Chondrocyte (in vitro differentiated cells): ENCODE measurements around the gene FRMPD1. TPM values are rescaled to one million over a fixed set of nuclear protein-coding genes. Genes with fewer than 3 reads are reported as not detected.

Experiments used
- DNase-seq: peaks from one replicate; pipeline ENCODE4 v3.0.0; 2021; ENCODE audit warnings: mixed read lengths, low spot score
- H3K27ac Mint-ChIP-seq: one replicate; pipeline ENCODE4 v1.8.0; 2021; ENCODE audit warnings: mild to moderate bottlenecking, moderate library complexity, mixed read lengths; ENCODE audit not compliant: unreplicated experiment
- H3K27me3 Mint-ChIP-seq: 2 replicates; pipeline ENCODE4 v1.8.0; 2021; ENCODE audit warnings: low read depth, mixed read lengths
- H3K36me3 Mint-ChIP-seq: 2 replicates; pipeline ENCODE4 v1.8.0; 2021; ENCODE audit warnings: low read depth, mixed read lengths
- H3K4me1 Mint-ChIP-seq: 2 replicates; pipeline ENCODE4 v1.8.0; 2021; ENCODE audit warnings: low read depth, mild to moderate bottlenecking, mixed read lengths
- H3K4me3 Mint-ChIP-seq: one replicate; pipeline ENCODE4 v1.8.0; 2021; ENCODE audit warnings: mild to moderate bottlenecking, moderate library complexity, mixed read lengths; ENCODE audit not compliant: unreplicated experiment
- H3K9me3 Mint-ChIP-seq: 2 replicates; pipeline ENCODE4 v1.8.0; 2021; ENCODE audit warnings: low read depth, mixed read lengths
- CTCF ChIP-seq: fragments of 200-600 bp; sonication (generic); IDR thresholded peaks from 2 replicates; pipeline ENCODE4 v1.5.0; 2021; ENCODE audit warnings: antibody characterized with exemption, mild to moderate bottlenecking, moderate library complexity
- total RNA-seq: library from RNA; stranded (reverse); gene quantifications from 3 replicates; pipeline ENCODE4 v1.2.1, GENCODE V29; 2021

Gene FRMPD1
- total RNA-seq, 1 donor from 2014 or later = not detected

- TF ChIP-seq CTCF = no peak
- Mint-ChIP-seq H3K4me1 (no peaks in the 10 kb centered on the region), H3K36me3 (no peaks in the 10 kb centered on the region), H3K27ac (no peak overlapping the region), H3K27me3 (peaks cover 43% of the 10 kb centered on the region), H3K4me3 (no peak overlapping the region), H3K9me3 (peaks cover 3% of the 10 kb centered on the region)
- no peak for DNase-seq
Observed at GRCh38 chr9:37700131-37700530, 49.4 kb downstream of the FRMPD1 start.

- H3K9me3 Mint-ChIP-seq = no peaks in the 10 kb centered on the region
- no peaks in the 10 kb centered on the region for H3K4me1 Mint-ChIP-seq
Observed at GRCh38 chr9:37700900-37701299, 50.1 kb downstream of the FRMPD1 start.

GRCh38 chr9:37705787-37706186, 55.0 kb downstream of the FRMPD1 start:
- no peaks in the 10 kb centered on the region for H3K4me1 Mint-ChIP-seq
- DNase-seq = no peak
- peaks cover 53% of the 10 kb centered on the region for H3K27me3 Mint-ChIP-seq
- H3K27ac Mint-ChIP-seq = no peak overlapping the region
- no peaks in the 10 kb centered on the region for H3K9me3 Mint-ChIP-seq
- no peak for TF ChIP-seq CTCF
- no peak overlapping the region for H3K4me3 Mint-ChIP-seq
- H3K36me3 Mint-ChIP-seq = no peaks in the 10 kb centered on the region

More at GRCh38 chr9:37700900-37701299, 50.1 kb downstream of the FRMPD1 start:
- H3K36me3 Mint-ChIP-seq = no peaks in the 10 kb centered on the region
- DNase-seq = no peak
- H3K27me3 Mint-ChIP-seq = peaks cover 37% of the 10 kb centered on the region
- H3K4me3 Mint-ChIP-seq = no peak overlapping the region
- no peak for TF ChIP-seq CTCF
- H3K27ac Mint-ChIP-seq = no peak overlapping the region

GRCh38 chr9:37706290-37706689, 55.5 kb downstream of the FRMPD1 start:
- H3K27ac Mint-ChIP-seq = no peak overlapping the region
- DNase-seq = no peak
- H3K4me3 Mint-ChIP-seq = no peak overlapping the region
- no peak for TF ChIP-seq CTCF
- no peaks in the 10 kb centered on the region for H3K9me3 Mint-ChIP-seq
- no peaks in the 10 kb centered on the region for H3K36me3 Mint-ChIP-seq
- no peaks in the 10 kb centered on the region for H3K4me1 Mint-ChIP-seq
- peaks cover 55% of the 10 kb centered on the region for H3K27me3 Mint-ChIP-seq

GRCh38 chr9:37707748-37708147, 57.0 kb downstream of the FRMPD1 start:
- Mint-ChIP-seq H3K4me3 (no peak overlapping the region), H3K36me3 (no peaks in the 10 kb centered on the region), H3K27me3 (peaks cover 50% of the 10 kb centered on the region), H3K27ac (no peak overlapping the region), H3K9me3 (no peaks in the 10 kb centered on the region), H3K4me1 (no peaks in the 10 kb centered on the region)
- DNase-seq = no peak
- TF ChIP-seq CTCF = no peak
